RWPE2 (cell line): ENCODE results near the gene IRAK2.

Source experiments
- ATAC-seq: fragments of 200-7000 bp; cut with Tn5 transposase; 3 replicates; pipeline ENCODE4 v1.9.1; 2021; ENCODE audit warnings: low read depth
- DNase-seq: peaks from one replicate; pipeline ENCODE4 v3.0.0-alpha.2; 2020; ENCODE audit warnings: low spot score
- H3K27ac ChIP-seq: fragments of 450-650 bp; 2 replicates; pipeline ENCODE4 v1.5.1; 2017; ENCODE audit warnings: mild to moderate bottlenecking; ENCODE audit not compliant: poor library complexity, severe bottlenecking
- H3K27me3 ChIP-seq: fragments of 250-450 bp; sonication (Bioruptor Pico); 2 replicates; pipeline ENCODE4 v1.5.1; 2021; ENCODE audit warnings: mild to moderate bottlenecking, moderate library complexity; ENCODE audit not compliant: insufficient read depth, poor library complexity, severe bottlenecking
- H3K36me3 ChIP-seq: fragments of 250-450 bp; sonication (Bioruptor Pico); 2 replicates; pipeline ENCODE4 v1.5.1; 2020; ENCODE audit warnings: low read depth, mild to moderate bottlenecking, moderate library complexity
- H3K4me1 ChIP-seq: fragments of 250-450 bp; sonication (Bioruptor Pico); 2 replicates; pipeline ENCODE4 v1.5.1; 2021; ENCODE audit warnings: mild to moderate bottlenecking, moderate library complexity; ENCODE audit not compliant: insufficient read depth, poor library complexity, severe bottlenecking
- H3K4me3 ChIP-seq: fragments of 250-450 bp; sonication (Bioruptor Pico); 2 replicates; pipeline ENCODE4 v1.5.1; 2021; ENCODE audit warnings: mild to moderate bottlenecking, moderate library complexity; ENCODE audit not compliant: severe bottlenecking
- H3K9me3 ChIP-seq: fragments of 250-450 bp; sonication (Bioruptor Pico); 2 replicates; pipeline ENCODE4 v1.5.1; 2021; ENCODE audit warnings: mild to moderate bottlenecking, moderate library complexity; ENCODE audit not compliant: severe bottlenecking
- TF ChIP-seq, protein P1 (sequence below): fragments of 450-650 bp; IDR thresholded peaks from one replicate; pipeline ENCODE4 v1.5.1; 2017; ENCODE audit warnings: mild to moderate bottlenecking, moderate library complexity; ENCODE audit not compliant: poor library complexity, severe bottlenecking

Gene IRAK2

DNA sequence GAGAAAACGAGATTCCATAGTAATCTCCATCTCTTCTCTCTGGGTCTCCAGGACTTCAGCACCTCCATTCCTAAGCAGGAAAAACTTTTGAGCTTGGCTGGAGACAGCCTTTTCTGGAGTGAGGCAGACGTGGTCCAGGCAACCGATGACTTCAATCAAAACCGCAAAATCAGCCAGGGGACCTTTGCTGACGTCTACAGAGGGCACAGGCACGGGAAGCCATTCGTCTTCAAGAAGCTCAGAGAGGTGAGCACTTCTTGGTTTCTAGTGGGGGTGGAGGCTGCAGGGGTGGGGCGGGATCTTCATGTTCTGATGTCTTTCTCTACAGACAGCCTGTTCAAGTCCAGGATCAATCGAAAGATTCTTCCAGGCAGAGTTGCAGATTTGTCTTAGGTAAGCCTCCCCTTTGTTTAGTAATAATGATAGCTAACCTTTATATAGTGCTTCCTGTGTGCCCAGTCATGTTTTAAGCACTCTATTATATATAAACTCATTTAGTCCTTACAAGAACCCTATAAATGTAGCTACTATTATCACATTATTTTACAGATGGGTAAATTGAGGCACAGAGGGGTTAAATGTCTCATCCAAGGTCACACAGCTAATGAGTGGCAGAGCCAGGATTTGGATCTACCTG, 48.6 kb downstream of the IRAK2 start:
- TF ChIP-seq, protein P1, sequence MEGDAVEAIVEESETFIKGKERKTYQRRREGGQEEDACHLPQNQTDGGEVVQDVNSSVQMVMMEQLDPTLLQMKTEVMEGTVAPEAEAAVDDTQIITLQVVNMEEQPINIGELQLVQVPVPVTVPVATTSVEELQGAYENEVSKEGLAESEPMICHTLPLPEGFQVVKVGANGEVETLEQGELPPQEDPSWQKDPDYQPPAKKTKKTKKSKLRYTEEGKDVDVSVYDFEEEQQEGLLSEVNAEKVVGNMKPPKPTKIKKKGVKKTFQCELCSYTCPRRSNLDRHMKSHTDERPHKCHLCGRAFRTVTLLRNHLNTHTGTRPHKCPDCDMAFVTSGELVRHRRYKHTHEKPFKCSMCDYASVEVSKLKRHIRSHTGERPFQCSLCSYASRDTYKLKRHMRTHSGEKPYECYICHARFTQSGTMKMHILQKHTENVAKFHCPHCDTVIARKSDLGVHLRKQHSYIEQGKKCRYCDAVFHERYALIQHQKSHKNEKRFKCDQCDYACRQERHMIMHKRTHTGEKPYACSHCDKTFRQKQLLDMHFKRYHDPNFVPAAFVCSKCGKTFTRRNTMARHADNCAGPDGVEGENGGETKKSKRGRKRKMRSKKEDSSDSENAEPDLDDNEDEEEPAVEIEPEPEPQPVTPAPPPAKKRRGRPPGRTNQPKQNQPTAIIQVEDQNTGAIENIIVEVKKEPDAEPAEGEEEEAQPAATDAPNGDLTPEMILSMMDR = no peak
- ATAC-seq (no peak), DNase-seq (no peak)
- no peaks in the 10 kb centered on the region for H3K27me3 ChIP-seq
- H3K4me1 ChIP-seq = no peaks in the 10 kb centered on the region
- H3K9me3 ChIP-seq = no peaks in the 10 kb centered on the region
- H3K36me3 ChIP-seq = 0 out of 2 replicates have a peak, but pooled peaks cover 5% of the 10 kb centered on the region
- H3K27ac ChIP-seq = no peak overlapping the region
- H3K4me3 ChIP-seq = no peak overlapping the region

DNA sequence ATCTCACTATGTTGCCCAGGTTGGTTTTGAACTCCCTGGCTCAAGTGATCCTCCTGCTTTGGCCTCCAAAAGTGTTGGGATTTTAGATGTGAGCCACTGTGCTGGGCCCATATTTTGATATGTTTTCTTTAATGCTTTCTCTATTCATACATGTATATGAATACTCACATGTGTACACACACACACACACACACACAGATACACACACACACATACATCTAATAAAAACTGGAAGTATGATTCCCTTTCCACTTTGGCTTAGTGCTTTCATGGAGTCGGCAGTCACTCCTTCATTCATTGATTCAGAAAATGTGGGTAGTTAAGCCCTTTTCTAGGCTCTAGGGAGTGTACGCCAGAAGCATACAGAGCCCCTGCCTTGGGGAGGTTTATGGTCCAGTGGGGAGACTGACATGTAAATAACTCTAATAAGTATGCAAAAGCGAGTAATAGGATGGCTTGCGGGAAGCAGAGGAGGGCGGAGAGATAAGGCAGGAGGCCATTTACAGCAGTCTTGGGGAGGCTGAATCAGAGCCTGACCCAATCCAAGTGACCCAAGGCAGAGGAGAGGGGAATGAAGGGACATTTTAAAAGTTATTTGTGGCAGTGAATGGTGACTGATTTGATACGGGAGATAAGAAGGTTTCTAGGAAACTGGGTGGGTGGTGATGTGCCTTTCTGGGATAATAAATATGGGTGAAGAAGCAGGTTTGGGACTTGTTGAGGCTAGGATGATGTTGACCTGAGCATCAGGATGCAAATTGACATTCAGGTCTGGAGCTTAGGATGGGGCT, 51.1 kb downstream of the IRAK2 start:
- no peak overlapping the region for H3K27ac ChIP-seq
- DNase-seq = no peak
- no peaks in the 10 kb centered on the region for H3K36me3 ChIP-seq
- H3K27me3 ChIP-seq = no peaks in the 10 kb centered on the region
- H3K4me1 ChIP-seq = peaks cover 6% of the 10 kb centered on the region
- TF ChIP-seq, protein P1 = no peak
- ATAC-seq = no peak
- H3K9me3 ChIP-seq = no peaks in the 10 kb centered on the region
- H3K4me3 ChIP-seq = no peak overlapping the region

DNA sequence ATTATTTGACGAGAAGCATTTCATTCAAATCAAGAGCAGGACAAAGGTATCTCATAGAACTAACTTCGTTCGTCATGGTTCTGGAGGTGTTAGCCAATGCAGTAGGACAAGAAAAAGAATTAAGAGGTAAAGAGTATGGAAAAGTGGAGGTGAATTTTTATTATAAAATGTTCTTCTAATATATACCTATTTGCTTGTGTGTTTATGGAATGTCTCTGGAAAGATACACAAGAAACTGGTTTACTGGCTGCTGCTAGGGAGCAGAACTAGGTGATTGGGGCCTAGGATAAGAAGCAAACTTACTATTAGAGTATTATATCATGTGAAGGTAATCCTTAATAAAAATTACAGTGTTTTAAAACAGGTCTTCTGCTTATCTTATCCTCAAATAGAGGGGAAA, 52.6 kb downstream of the IRAK2 start:
- H3K4me3 ChIP-seq = no peak overlapping the region
- peaks cover 5% of the 10 kb centered on the region; the same call in 1 of the 2 replicates for H3K36me3 ChIP-seq
- no peaks in the 10 kb centered on the region for H3K9me3 ChIP-seq
- ATAC-seq (no peak), DNase-seq (no peak)
- H3K4me1 ChIP-seq = peaks cover 20% of the 10 kb centered on the region
- TF ChIP-seq, protein P1 = no peak
- no peaks in the 10 kb centered on the region for H3K27me3 ChIP-seq
- H3K27ac ChIP-seq = no peak overlapping the region

DNA sequence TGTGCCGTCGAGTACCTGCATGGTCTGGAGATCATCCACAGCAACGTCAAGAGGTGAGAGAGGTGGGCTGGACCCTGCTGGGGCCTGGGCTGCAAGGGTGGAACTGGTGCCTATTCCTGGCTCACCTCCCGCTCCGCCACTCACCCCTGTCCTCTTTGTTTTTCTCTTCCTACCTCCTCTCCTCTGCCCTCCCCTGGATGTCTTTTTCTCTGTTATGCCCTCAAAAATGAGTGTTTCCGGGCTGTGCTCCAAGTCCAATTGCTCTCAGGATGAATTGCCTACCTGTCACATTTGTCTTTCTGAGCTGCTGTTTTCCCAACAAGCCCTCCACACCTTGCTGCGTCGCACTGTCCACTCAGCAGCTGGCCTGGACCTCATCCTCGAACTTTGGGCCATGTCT, 55.0 kb downstream of the IRAK2 start:
- H3K36me3 ChIP-seq = peaks cover 10% of the 10 kb centered on the region; the same call in 1 of the 2 replicates
- TF ChIP-seq, protein P1 = no peak
- H3K4me3 ChIP-seq = no peak overlapping the region
- no peaks in the 10 kb centered on the region for H3K27me3 ChIP-seq
- H3K4me1 ChIP-seq = peaks cover 21% of the 10 kb centered on the region
- no peak for DNase-seq
- no peak for ATAC-seq
- peak overlapping the region; percentile 67 for H3K27ac ChIP-seq
- no peaks in the 10 kb centered on the region for H3K9me3 ChIP-seq
